Left lung (tissue), 10 donors: ENCODE data around the gene TSHZ3. TPM values are rescaled to one million over a fixed set of nuclear protein-coding genes. Genes with fewer than 3 reads are reported as not detected.
A peak's percentile ranks its signal among the peaks of the same experiment; 100 is the strongest.

Experiments used
- ATAC-seq: fragments of 200-7000 bp; cut with Tn5 transposase; one replicate; pipeline ENCODE4 v1.9.1; 2020; ENCODE audit warnings: moderate library complexity
- DNase-seq, 4 donors: peaks; one replicate each; pipeline ENCODE4 v3.0.0-alpha.2; 2013 to 2020
- H3K27ac ChIP-seq, 2 donors: fragments of 200-600 bp; sonication (generic) in 1 of 2; one replicate each; pipeline versions ENCODE4 v1.5.0 to v1.8.0; 2020 to 2021
- H3K27me3 ChIP-seq, 2 donors: fragments of 200-600 bp; sonication (generic) in 1 of 2; one replicate each; pipeline versions ENCODE4 v1.5.0 to v1.8.0; 2020 to 2021
- H3K36me3 ChIP-seq, 2 donors: fragments of 200-600 bp; sonication (generic) in 1 of 2; one replicate each; pipeline versions ENCODE4 v1.5.0 to v1.8.0; 2020 to 2021
- H3K4me1 ChIP-seq, 2 donors: fragments of 200-600 bp; one replicate each; pipeline ENCODE4 v1.8.0; 2021
- H3K4me3 ChIP-seq, 2 donors: fragments of 200-600 bp; sonication (generic) in 1 of 2; one replicate each; pipeline versions ENCODE4 v1.5.0 to v1.8.0; 2020 to 2021; ENCODE audit warnings: mild to moderate bottlenecking in 1 of 2
- H3K9me3 ChIP-seq, 2 donors: fragments of 200-600 bp; sonication (generic) in 1 of 2; one replicate each; pipeline versions ENCODE4 v1.5.0 to v1.8.0; 2020 to 2021
- CTCF ChIP-seq, 2 donors: fragments of 200-600 bp; sonication (generic) in 1 of 2; IDR thresholded peaks; one replicate each; pipeline versions ENCODE4 v1.5.0 to v1.8.0; 2021; ENCODE audit warnings: antibody characterized with exemption in 2 of 2
- intact Hi-C, 2 donors: fragments of 100-400 bp; cut with DNase I; formaldehyde crosslinking; loops; one replicate each; pipeline versions ENCODE4 v1.11.2 to v1.14.2; 2022
- polyA plus RNA-seq, 6 donors: library from polyadenylated mRNA; unstranded; fragments of 120-200 nt; gene quantifications; one replicate each; pipeline ENCODE4 v1.2.1, GENCODE V29; 2013; ENCODE audit not compliant: insufficient read length in 6 of 6
- total RNA-seq, 2 donors: library from RNA; stranded (reverse); fragmentation: NEBNext Ultra II Directional; extraction: Animal tissue kit (Norgen Biotek cat#: 25700); gene quantifications; one replicate each; pipeline ENCODE4 v1.2.1, GENCODE V29; 2021
- donor health status: DM: no; HTN: yes; CAD: no.
- donor health status: DM: no; HTN: no; CAD: no.

The TSHZ3 gene
- total and polyA plus RNA-seq, 8 donors, result 6.7 to 42.9 (median 35.2) TPM

- no peak overlapping the region for H3K27ac ChIP-seq
- TF ChIP-seq CTCF (IDR thresholded peaks at IDR 0.05), result no peak
- no peak overlapping the region for H3K4me3 ChIP-seq
- no peaks in the 10 kb centered on the region for H3K9me3 ChIP-seq
- H3K27me3 ChIP-seq, result peaks cover 0 to 7% of the 10 kb centered on the region in 2 donors
- ATAC-seq (no peak), DNase-seq (peak in 1 of 4 donors; percentile 17)
- H3K4me1 ChIP-seq, result no peaks in the 10 kb centered on the region
- intact Hi-C loops, result no loop called here
- H3K36me3 ChIP-seq, result no peaks in the 10 kb centered on the region
Measured at GRCh38 chr19:31266731-31267130, 82.5 kb downstream of the TSHZ3 start.

GRCh38 chr19:31266196-31266595, 83.0 kb downstream of the TSHZ3 start:
- H3K36me3 ChIP-seq, result no peaks in the 10 kb centered on the region
- DNase-seq, result peak in 1 of 4 donors; percentile 9
- ATAC-seq, result no peak
- intact Hi-C loops, result no loop called here
- H3K27me3 ChIP-seq, result peaks cover 0 to 7% of the 10 kb centered on the region in 2 donors
- H3K27ac ChIP-seq, result no peak overlapping the region
- no peak overlapping the region for H3K4me3 ChIP-seq
- TF ChIP-seq CTCF (IDR thresholded peaks at IDR 0.05), result no peak
- H3K9me3 ChIP-seq, result no peaks in the 10 kb centered on the region
- peaks cover 0 to 3% of the 10 kb centered on the region in 2 donors for H3K4me1 ChIP-seq

- Histone ChIP-seq H3K4me1 (peaks cover 0 to 8% of the 10 kb centered on the region in 2 donors), H3K9me3 (no peaks in the 10 kb centered on the region), H3K4me3 (no peak overlapping the region), H3K27me3 (peaks cover 0 to 7% of the 10 kb centered on the region in 2 donors), H3K36me3 (no peaks in the 10 kb centered on the region), H3K27ac (no peak overlapping the region)
- ATAC-seq (no peak), DNase-seq (peak in 1 of 4 donors; percentile 19)
- intact Hi-C loops, result no loop called here
- TF ChIP-seq CTCF (IDR thresholded peaks at IDR 0.05), result no peak
Measured at GRCh38 chr19:31264041-31264778, 85.0 kb downstream of the TSHZ3 start.

- no peak for TF ChIP-seq CTCF (IDR thresholded peaks at IDR 0.05)
- peaks cover 0 to 7% of the 10 kb centered on the region in 2 donors for H3K27me3 ChIP-seq
- intact Hi-C loops, result no loop called here
- ATAC-seq (no peak), DNase-seq (peak in 1 of 4 donors; percentile 19)
- no peaks in the 10 kb centered on the region for H3K36me3 ChIP-seq
- H3K27ac ChIP-seq, result no peak overlapping the region
- H3K4me1 ChIP-seq, result peaks cover 0 to 8% of the 10 kb centered on the region in 2 donors
- no peaks in the 10 kb centered on the region for H3K9me3 ChIP-seq
- H3K4me3 ChIP-seq, result no peak overlapping the region
Measured at GRCh38 chr19:31263328-31263727, 85.9 kb downstream of the TSHZ3 start.

GRCh38 chr19:31262725-31263191, 86.5 kb downstream of the TSHZ3 start:
- intact Hi-C loops, result no loop called here
- H3K27ac ChIP-seq, result no peak overlapping the region
- no peak for TF ChIP-seq CTCF (IDR thresholded peaks at IDR 0.05)
- H3K9me3 ChIP-seq, result no peaks in the 10 kb centered on the region
- peaks cover 0 to 7% of the 10 kb centered on the region in 2 donors for H3K27me3 ChIP-seq
- ATAC-seq (no peak), DNase-seq (peak in 1 of 4 donors; percentile 23)
- H3K4me1 ChIP-seq, result peaks cover 0 to 8% of the 10 kb centered on the region in 2 donors
- no peaks in the 10 kb centered on the region for H3K36me3 ChIP-seq
- no peak overlapping the region for H3K4me3 ChIP-seq
